ENCODE measurements around the gene MGMT. TPM values are rescaled to one million over a fixed set of nuclear protein-coding genes. Genes with fewer than 3 reads are reported as not detected.

Gene MGMT
- total RNA-seq, 1 donor from 2014 or later: 19.4 TPM

DNA sequence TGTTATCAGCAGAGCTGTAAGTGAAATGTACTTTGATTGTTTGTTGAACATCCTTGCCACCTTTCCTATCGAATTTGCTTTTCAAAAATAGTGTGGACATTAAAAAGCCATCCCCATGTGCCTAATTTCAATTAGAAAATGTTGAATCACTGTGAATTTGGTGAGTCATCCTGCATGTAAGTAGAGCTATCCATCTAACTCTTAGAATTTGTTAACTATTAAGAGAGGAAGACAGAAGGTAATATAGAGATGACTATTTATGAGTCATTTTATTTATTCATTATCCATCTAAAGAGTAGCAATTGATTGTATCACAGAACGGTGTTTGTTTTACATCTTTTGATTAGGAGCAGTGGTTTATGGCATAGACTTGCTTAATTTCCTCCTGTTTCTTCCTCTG is 154.7 kb downstream of the MGMT start:
- DNase-seq (ENCODE audit: low spot score): no peak

DNA sequence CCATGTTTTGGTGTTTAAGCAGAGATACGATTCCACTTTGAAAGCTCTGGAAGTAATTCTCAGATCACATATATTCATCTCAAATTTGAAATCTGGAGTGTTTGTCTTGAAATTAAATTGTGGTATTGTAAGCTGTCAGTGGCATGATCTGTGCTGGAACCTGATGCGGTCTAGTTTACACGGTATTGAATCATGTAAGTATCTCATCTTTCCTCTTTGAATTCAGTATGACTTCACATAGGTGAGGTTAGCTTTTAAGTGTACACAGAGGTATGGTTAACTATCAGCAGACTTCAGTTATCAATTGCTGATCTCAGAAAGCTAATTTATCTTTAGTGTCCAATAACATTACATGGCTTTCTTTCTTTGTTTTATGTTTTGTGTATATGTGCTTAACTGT is 155.2 kb downstream of the MGMT start:
- DNase-seq (ENCODE audit: low spot score): no peak

DNA sequence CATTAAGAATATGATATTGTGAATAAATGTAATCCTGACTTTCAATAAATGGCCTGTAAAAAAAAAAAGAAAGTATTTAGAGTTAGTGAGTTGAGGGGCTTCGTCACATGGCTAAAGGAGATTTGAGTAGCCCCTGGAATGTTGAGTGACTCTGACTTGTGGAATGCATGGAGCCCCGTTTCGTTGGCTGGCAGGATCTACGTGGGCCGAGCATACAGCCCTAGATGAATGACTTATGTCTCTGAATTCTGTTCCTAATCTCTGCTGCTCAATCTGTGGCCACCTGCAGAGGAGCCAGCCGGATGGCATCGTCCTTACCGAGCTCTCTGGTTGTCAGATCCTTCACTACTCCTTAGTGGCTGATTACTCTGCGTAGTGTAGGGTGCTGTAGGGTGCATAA is 155.7 kb downstream of the MGMT start:
- DNase-seq (ENCODE audit: low spot score): no peak

DNA sequence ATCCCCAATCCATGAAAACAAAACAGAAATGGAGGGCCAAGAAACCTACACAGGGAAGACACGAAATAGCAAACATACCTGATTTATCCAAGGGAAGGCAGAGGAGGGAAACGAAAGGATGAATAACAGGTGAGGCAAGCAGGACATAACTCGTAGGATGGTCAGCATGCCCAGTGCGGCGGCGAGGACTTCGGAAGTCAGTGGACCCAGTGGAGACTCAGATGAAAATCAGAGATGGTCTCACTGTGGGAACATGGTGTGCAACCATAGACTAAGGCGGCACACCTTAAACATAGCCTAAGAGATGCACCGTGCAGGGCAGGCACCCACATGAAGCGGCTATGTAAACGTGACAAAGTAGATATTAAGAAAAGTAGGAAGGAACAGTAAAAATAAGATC is 157.5 kb downstream of the MGMT start:
- no peak for DNase-seq (ENCODE audit: low spot score)

DNA sequence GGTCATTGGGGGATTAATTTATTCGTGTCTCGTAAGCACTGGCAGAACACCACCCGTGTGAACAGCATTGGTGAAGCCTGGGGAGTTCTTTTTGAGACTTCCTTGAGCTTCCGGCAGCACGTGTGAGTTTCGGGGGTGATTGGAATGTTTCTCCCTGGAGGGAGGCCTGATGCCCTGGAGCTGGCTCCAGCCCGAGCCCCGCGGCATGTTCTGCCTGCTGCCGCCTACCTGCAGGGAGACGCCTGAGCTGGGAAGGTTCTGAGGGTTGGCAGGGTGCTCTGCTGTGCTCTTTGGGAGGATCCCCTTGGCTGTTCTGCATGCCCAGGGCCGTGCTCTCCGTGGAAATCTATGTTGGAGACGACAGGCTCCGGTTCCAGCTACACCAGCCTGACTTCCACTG is 159.3 kb downstream of the MGMT start:
- DNase-seq (ENCODE audit: low spot score): no peak

DNA sequence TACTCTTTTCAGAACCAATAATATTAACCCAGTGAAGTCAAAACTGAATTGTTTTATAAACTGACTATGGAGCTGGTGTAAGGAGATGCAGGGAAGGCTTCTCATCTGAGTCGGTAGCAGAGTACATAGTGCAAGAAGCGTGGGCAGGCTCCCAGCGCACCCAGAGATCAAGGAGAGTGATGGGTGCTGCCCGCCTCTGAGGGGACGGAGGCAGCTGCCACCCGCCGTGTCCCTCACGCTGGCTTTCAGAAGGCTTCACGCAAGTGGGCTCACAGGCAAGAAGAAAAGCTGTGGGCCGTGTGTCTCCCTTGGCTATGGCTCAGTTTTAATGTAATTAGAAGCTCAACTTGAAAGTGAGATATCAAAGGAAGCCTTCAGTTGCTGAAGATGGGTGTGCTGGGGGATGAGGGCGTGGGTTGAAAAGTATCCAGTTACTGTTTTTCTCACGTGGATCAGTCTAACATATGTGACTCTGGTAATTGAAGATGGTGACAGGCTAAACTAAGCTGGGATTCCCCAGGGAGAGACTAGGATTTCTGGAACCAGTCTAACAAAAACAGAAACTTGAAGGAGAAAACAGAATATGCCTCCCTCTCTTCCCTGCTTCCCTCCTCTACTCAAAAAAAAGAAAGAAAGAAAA is 159.9 kb downstream of the MGMT start:
- no peak for DNase-seq (ENCODE audit: low spot score)

DNA sequence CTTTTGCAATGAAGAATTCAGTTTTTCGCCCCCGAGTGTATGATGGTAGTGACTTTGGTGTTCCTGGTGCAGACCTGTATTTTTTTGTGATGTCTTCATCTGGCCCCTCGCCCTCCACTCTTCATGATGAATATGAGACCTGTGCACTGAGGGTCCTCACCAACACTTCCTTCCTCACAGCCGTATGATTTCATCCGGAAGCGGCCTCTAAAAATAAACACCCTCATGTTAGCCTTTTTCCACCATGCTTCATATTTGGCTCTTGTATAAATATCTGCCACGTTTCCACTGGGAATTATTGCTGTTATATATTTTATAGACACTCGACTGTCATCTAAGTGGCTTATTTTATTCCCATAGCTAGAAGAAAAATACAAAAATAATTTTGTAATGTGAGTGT is 160.4 kb downstream of the MGMT start:
- no peak for DNase-seq (ENCODE audit: low spot score)

DNA sequence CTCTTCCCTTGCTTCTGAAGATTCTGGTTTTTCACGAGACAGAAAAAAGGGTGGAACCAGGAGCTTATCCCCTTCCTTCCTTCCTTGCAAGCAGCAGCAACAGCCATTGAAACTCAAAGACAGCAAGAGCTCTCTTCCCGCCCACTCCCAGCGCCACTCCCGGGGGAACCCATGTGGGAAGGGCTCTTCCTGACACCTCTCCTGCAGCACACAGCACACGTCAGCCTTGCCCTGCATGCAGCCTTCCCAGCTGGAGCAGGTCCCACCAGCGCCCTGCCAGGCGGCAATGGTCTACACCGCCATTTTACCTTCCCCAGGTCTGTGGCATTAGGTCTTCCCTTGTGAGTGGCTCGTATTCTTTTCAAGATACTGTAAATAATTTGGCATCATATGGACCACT is 161.8 kb downstream of the MGMT start:
- DNase-seq (ENCODE audit: low spot score): no peak

DNA sequence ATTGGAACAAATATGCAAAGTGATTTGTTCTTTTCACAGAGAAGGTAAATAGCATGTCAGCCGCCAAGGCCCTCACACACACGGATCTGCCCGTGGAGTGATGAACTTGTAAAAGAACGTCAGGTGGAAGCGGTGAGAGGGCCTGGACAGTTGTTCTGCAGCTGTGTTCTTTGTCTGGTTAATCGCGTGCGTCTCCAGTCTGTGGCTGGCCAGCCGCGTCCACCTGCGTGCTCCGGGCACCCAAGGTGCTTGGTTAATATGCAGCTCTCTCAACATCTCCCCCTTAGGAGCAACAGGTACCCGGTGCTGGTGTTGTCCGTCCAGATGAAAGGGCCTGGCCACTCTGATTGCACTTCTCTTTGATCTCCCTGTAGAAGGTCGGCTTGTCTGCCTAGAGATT is 162.9 kb downstream of the MGMT start:
- DNase-seq (ENCODE audit: low spot score): no peak

DNA sequence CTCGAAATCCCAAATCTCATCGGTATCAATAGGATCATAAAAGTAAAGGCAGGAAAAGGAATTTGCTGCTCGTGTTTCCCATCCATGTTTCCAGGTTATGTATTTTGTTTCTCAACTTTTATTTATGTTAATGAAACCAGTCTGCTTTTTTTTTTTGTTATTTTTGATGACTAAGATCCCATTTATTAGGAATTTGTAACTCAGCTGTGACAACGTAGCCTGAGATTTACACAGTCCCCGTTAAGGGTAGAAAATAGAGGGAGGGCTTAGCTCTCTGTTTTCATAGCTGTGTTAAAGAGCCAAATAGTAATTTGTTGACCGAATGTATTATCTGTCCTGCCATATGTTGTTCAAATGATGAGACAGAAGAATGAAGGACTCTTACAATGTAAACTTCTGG is 164.0 kb downstream of the MGMT start:
- no peak for DNase-seq (ENCODE audit: low spot score)

DNA sequence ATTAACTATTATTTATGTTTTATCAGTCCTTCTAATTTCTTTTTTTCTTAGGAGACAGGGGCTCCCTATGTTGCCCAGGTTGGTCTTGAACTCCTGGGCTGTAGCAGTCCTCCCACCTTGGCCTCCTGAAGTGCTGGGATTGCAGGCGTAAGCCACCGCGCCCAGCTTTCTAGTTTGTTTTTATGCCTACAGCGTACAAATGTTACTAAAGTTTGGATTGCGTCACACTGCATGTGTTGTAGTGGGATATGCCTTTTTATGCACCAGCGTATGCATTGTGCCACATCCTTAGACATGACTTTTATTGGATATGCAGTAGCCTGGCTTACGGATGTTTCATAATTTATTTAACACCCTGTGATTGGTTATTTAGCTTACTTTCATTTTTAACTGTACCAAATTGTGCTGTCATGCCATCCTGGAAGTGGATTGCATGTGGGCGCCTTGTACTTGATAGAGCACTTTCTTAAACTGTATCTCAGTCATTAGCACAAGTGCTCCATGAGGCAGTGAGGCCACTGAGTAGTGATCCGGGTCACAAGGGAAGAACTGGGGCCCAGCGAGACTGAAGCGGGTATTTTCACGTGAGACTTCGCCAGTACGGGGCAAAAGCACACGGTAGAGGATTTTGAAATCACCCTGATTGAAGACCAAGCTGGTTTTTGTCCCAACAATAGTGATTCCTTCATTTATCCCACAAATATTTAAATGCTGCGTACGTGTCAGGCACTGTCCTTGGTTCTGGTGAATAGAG is 165.0 kb downstream of the MGMT start:
- no peak for DNase-seq (ENCODE audit: low spot score)

DNA sequence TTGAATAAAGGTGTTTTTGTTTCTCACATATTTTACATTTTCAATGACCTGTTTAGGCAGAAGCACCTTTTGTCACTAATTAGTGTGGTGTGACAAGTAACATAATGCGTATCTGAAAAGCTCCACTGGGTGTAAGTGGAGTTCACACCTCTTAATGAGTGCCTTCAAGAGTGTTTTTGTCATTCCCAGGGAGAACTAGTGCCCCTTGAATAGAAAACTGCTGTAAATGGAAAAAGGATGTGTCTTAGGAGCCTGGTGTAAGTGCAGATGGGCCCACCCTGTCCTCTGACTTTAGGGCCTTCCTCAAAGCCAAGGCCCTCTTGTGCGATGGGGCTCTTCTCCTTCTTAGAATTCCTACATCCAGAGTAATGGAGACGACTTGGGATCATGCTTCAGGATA is 170.0 kb downstream of the MGMT start:
- no peak for DNase-seq (ENCODE audit: low spot score)

DNA sequence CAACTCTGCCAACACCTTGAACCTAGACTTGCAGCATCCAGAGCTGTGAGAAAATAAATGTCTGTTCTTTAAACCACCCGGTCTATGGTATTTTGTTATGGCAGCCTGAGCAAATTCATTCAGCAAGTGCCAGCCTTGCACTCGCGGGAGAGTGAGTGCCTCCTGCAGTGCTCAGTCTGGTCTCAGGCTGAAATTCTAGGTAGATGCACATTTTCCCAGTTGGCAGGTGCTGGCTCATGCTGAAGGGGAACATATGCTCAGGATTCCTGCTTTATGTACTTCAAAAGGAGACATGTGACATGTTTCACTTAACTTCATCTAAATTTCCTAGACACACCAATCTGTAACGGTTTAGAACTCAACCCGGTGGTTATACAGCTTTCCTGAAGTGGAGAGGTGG is 170.8 kb downstream of the MGMT start:
- no peak for DNase-seq (ENCODE audit: low spot score)

DNA sequence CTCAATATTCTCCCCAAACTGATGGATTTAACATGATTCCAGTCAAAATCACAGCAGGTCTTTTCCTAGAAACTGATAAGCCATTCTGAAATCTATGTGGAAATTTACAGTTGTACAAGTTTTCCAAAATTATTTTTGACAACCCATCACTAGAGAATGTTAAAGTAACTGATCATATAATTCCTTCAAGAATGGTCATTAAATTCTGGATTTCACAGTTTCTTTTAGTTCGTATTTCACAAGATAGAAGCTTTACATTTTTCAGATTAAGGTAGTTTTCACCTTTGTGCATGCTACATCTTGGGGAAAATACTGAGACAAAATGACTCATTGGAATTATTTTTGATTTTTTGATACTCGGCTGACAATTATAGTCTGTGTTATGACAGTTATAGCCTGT is 174.3 kb downstream of the MGMT start:
- no peak for DNase-seq (ENCODE audit: low spot score)

DNA sequence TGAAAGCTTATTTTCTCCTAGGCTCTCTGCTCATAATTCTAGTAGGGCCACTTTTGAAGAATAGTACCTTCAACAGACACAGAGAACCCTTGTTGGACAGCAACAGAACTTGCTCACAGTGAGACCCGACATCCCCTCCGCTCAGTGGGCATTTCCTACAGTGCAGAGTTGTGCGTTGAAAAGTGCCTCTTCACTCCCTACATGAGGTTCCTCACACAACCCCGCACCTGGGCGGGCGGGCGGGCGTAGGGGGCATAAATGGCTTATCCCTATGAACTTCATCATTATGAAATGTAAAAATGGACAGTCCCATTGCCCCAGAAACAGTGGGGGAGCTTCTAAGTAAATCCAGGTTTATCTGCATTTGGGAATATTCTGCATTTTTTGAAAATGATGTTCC is 174.9 kb downstream of the MGMT start:
- no peak for DNase-seq (ENCODE audit: low spot score)

DNA sequence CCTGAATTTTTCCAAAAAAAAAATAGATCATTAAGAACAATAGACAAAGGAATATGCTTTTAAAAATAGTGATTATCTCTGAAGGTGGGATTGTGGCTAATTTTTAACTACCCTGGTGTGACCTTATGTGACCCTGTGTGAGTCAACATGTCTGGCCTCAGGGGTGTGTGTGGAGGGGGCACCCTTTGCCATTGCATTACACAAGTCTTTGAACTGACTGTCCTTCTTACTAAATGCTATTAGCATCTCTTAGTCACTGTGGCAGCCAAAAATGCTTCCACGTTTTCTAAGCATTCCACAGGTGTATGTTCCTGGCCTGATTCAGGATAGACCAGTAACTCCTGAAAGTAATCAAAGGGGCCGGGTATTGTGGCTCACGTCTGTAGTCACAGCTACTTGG is 175.4 kb downstream of the MGMT start:
- DNase-seq (ENCODE audit: low spot score): no peak

DNA sequence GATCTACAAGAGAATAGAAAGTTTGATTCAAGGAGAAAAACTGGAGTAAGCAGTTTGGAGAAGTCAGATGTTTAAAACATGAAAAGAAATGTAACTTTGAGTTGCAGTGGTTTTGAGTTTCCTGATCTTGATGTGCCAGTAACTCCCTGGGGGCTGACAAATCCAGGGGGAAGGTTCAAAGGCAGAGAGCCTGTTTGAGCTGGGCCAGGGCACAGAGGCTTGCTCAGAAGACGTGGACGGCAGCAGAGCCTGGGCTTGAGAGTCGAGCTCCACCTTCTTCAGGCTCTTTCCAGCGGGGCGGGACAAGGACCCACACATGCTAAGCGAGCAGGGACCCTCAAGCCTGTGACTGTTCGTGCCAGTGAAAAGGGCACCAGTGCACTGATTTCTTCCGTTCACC is 176.2 kb downstream of the MGMT start:
- DNase-seq (ENCODE audit: low spot score): no peak

DNA sequence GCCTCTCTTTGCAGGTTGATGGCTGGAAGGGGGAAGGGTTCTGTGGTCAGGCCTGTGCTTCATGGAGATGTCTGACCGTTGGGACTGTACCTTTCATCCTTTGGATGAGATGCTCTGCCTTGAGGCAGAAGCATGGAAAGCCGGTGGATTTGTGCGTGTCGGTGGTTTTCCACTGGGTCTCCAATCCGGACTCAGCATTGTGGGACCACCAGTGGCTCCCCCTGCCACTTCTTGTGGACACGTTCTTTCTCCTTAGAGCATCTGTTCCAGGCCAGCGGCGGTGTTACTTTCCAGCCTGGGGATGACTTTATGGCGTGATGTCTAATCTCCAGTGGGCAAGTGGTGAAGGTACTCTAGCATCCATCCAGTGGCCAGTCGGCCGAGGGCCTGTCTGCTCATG is 178.4 kb downstream of the MGMT start:
- DNase-seq (ENCODE audit: low spot score): no peak

DNA sequence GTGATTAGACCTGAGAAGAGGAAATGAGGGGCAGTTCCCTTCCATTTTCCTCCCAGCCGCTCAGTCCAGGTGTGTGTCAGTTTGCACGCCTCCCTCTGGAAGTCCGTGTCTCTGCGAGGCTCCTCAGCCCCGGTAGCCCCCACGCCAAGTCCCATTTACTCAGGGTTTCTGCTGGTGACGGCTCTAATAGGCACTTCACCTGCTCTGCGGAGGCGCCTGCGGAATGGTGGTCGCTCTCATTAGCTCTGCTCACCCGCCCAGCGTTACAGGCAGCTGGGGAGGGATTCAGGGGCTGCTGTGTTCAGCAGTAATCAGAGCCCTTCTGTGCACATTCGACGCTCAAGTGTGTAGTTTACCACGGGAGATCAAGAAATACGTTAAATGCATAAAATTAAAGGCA is 179.9 kb downstream of the MGMT start:
- no peak for DNase-seq (ENCODE audit: low spot score)

DNA sequence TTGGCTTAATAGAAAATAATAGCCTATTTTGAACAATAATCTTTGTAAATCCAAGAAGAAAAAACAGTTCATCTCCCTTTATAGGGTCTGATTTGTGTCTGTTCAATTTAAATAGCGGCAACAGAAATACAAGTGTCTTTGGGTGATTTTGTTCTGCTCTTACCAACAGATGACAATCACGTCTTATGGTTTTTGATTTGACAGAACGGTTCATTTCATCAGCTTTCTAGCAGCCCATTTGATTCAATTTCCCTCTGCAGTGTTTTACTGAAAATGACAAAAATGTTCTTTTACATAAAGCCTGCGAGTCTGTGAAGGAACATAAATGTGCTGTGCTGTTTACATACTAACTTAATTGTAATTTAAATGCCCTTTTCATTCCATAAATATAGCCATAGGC is 180.5 kb downstream of the MGMT start:
- DNase-seq (ENCODE audit: low spot score): no peak

DNA sequence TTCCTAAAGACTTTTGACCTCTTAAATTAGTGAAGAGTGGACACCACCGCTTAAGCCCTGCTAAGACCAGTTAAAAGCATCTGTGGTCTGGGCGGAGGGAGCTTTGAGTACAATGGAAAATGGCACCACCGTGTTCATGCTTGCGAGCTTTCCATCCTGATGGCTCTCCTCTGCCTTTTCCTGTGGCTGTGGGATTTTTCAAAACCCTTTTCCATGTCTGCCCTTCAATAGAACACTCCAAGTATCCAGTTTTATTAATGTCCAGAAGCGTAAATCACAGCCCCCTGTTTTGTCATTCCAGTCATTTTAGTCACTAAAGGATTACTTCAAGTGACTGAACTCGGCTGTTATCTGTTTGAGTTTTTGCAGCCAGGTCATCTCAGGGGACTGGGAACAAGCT is 181.8 kb downstream of the MGMT start:
- DNase-seq (ENCODE audit: low spot score): no peak

DNA sequence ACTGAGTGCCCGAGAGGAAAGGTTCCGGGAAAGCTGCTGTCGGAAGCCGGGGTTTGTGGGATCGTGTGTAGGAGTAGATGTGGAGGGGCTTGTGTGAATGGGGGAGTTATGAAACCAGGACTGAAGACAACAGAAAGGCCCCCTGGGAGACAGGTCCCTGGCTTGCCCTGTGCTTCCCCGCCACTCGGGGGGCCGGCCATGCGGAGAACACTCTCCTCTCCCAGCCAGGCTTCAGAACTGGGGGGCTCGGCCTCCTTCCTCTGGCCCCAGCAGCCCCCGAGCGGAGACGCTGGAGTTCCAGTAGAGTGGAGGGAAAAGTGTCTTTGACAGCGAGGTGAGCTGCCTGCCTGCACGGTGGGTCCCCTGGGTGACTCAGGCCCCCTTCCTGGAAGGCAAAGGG is 185.0 kb downstream of the MGMT start:
- DNase-seq (ENCODE audit: low spot score): no peak

DNA sequence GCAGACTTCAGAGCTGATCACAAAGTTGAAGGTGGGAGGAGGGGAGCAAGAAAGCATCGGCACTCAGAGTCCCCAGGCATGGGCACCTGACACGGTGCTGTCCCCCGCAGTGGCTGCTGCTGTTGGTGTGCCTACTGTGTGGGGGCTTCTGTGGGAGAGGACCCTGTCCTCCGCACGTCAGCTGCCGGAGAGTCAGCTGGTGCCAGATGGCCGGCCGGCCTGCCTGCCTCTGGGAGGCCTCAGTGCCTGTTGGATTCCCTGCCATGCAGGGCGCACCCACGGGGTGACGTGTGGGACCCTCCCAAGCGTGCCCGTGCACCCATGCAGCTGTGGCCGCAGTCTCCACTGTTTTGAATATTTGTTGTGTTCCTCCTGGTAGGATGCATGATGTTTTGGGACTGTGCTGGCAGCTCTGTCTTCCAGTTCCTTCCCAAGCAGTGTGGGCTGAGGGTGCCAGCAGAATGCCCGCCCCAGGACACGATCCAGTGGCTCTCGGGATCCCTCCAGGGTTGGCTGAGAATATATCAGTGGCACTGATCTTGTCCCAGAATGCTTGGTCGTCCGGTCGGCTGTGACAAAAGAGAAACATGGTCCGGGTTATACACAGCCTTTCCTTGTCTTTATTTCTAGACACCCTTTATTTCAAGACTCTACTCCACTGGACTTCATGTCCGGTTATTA is 185.6 kb downstream of the MGMT start:
- DNase-seq (ENCODE audit: low spot score): no peak
